GM12875 (cell line): ENCODE data around the gene VHLL.

Source experiments
- H3K4me3 ChIP-seq: one replicate; pipeline ENCODE4 v1.5.1; 2011; ENCODE audit warnings: low read depth, low read length, control low read depth
- TF ChIP-seq, protein P1 (sequence below): IDR thresholded peaks from 2 replicates; pipeline ENCODE4 v1.5.1; 2011; ENCODE audit warnings: low read depth, mild to moderate bottlenecking, control low read depth, inconsistent platforms, low read length, moderate library complexity, borderline replicate concordance; ENCODE audit not compliant: insufficient read depth

Gene VHLL

DNA sequence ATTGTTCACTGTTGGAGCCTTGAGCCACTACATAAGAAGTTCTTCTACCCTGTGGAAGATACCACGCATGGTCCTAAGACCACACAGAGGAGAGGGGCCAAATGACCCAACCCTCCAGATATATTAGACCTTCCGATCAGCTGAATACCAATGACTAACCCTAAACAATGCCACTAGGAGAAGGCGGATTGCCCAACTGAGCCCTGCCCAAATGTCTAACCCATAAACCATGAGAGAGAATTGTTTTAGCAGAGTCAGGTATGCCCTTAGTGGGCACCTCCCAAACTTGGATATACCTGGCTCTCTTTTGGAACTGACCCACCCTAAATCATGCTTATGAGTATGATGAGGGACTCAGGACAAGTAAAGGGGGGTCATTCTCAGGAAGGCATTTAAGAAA, 28.8 kb downstream of the VHLL start:
- TF ChIP-seq, protein P1, sequence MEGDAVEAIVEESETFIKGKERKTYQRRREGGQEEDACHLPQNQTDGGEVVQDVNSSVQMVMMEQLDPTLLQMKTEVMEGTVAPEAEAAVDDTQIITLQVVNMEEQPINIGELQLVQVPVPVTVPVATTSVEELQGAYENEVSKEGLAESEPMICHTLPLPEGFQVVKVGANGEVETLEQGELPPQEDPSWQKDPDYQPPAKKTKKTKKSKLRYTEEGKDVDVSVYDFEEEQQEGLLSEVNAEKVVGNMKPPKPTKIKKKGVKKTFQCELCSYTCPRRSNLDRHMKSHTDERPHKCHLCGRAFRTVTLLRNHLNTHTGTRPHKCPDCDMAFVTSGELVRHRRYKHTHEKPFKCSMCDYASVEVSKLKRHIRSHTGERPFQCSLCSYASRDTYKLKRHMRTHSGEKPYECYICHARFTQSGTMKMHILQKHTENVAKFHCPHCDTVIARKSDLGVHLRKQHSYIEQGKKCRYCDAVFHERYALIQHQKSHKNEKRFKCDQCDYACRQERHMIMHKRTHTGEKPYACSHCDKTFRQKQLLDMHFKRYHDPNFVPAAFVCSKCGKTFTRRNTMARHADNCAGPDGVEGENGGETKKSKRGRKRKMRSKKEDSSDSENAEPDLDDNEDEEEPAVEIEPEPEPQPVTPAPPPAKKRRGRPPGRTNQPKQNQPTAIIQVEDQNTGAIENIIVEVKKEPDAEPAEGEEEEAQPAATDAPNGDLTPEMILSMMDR: no peak
- no peak overlapping the region for H3K4me3 ChIP-seq

- TF ChIP-seq, protein P1: no peak
- no peak overlapping the region for H3K4me3 ChIP-seq
Observed at GRCh38 chr1:156268336-156268735, 30.8 kb downstream of the VHLL start.

- H3K4me3 ChIP-seq: no peak overlapping the region
- TF ChIP-seq, protein P1: no peak
Observed at GRCh38 chr1:156266051-156266450, 33.1 kb downstream of the VHLL start.

GRCh38 chr1:156263288-156263655, 35.8 kb downstream of the VHLL start:
- no peak overlapping the region for H3K4me3 ChIP-seq
- TF ChIP-seq, protein P1: no peak

GRCh38 chr1:156262461-156263287, 36.4 kb downstream of the VHLL start:
- TF ChIP-seq, protein P1: no peak
- H3K4me3 ChIP-seq: no peak overlapping the region

DNA sequence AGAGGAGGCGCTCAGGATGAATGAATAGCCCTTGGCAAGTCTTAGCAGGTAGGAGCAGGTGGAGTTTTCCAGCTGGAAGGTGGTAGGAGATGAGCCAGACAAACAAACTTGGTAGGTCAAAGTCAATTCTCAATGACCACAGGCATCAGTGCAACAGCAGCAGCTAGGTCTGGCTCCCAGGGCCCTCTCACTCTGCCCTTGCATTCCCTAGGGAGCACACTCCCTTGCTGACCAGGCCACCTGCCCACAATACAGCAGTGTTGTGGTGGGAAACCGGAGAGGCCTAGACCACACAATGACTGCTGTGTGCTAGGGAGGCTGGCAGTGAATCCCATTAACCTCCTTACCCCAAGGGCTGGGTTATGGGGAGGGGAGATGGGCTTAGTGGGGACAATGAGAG, 38.2 kb downstream of the VHLL start:
- TF ChIP-seq, protein P1: no peak
- no peak overlapping the region for H3K4me3 ChIP-seq

- TF ChIP-seq, protein P1: no peak
Observed at GRCh38 chr1:156259805-156260204, 39.3 kb downstream of the VHLL start.

More at GRCh38 chr1:156259805-156260204, 39.3 kb downstream of the VHLL start:
- no peak overlapping the region for H3K4me3 ChIP-seq
